HG03039 (cell line): Measurements from ENCODE around the gene KLK8.

Source experiments
- ATAC-seq: cut with Tn5 transposase; IDR thresholded peaks from one replicate; pipeline ENCODE4 v1.9.1; 2021; ENCODE audit warnings: mild to moderate bottlenecking, moderate library complexity; ENCODE audit not compliant: unreplicated experiment

The KLK8 gene

DNA sequence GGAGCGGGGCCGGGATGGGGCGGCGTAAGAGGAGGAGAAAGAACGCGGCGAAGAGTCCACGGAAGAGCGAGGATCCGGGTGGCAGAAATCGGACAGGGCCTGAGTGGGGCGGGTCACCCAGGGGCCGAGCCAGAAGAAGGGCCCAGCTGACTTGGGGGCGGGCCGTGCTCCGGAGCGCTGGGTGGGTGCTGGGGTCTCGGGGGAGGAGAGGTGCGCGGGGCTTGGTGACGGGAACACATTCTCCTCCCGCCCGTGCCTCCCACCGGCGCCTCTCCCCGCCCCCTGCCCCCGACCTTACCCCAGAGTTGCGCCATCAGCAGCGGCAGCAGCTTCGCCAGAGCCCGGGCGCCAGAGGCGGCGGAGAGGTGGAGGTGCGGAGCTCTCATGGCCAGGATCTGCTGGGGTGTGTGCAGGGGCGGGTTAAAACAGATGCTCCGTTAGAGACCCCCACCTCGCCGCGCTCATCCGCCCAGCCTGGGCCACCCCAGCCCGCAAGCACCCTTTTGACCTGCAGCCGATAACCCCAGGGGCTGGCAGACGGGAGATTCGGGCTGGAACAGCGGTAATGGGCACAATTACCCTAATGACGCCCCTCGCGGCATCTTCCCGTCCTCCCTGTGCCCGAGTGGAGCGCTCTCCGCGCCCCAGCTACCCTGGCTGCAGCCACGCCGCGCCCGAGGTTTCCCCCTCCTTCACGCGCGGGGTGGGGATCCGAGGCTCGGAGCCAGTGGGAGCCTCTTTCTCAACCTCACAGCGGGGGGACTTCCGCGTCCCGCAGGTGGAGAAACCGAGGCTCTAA is 17.5 kb upstream of the KLK8 start:
- ATAC-seq: no peak

- no peak for ATAC-seq
Observed at GRCh38 chr19:51016798-51017683, 15.6 kb upstream of the KLK8 start.

GRCh38 chr19:51015691-51016267 is 14.4 kb upstream of the KLK8 start:
- ATAC-seq: no peak

- ATAC-seq: no peak
Observed at GRCh38 chr19:51014242-51014641, 12.8 kb upstream of the KLK8 start.

GRCh38 chr19:51012661-51013190 is 11.3 kb upstream of the KLK8 start:
- no peak for ATAC-seq

- no peak for ATAC-seq
Observed at GRCh38 chr19:51010066-51010795, 8.8 kb upstream of the KLK8 start.

GRCh38 chr19:51009061-51009891 is 7.9 kb upstream of the KLK8 start:
- ATAC-seq: no peak

DNA sequence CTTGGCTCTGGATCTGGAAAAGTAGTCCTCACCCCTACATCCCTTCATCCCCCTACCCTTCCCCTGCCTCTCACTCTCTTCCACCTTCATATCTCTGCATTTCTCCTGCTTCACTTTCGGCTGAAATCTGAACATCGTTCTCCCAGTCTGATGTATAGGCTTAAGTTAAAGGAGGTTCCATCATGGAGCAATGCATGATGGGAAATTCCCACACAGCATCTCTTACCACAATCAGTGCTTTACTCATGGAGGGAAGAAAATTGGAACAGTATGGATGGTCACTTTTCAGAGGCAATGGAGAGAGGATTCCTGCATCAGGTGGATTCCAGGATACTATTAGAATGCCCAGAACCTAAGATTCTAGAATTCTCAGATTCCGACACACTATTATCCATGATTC is 6.1 kb upstream of the KLK8 start:
- no peak for ATAC-seq

GRCh38 chr19:51006406-51006805 is 5.0 kb upstream of the KLK8 start:
- no peak for ATAC-seq

GRCh38 chr19:51005248-51005647 is 3.8 kb upstream of the KLK8 start:
- ATAC-seq: no peak

GRCh38 chr19:51003316-51003715 is 1.9 kb upstream of the KLK8 start:
- ATAC-seq: no peak

DNA sequence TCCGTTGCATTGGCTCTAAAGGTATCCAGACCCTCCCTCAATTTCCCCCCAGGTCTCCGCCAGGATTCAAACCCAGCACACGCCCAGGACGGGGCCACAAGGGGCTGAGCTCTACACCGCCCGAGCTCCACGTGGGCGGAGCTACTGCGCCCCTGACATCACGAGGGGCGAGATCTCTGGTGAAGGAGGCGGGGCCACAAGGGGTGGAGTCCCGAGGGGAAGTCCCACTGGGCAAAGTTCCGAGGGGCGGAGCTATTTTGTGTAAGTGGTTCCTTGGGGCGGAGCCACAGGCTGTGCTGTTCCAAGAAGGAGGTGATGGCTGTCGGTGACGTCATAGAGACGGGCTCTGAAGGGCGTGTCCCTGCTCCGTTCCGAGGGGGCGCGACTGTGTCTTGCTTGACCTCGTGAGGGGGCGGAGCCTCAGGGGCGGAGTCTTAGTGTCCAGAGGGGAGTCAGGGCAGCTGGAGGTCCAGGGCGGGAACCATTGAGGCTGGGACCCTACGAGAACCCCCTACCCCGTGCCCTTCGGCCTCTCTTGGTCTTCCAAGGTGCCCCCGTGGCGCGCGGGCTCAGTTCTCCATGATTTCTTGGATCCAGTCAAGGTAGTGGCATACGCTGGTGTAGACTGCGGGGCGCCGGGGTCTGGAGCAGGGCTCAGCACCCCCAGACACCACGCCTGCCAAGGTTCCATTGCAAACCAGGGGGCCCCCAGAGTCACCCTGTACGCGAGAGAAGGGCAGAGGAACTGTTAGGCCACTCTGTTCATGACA is 1.3 kb upstream of the KLK8 start:
- no peak for ATAC-seq

GRCh38 chr19:51002089-51002532 is 707 bp upstream of the KLK8 start:
- ATAC-seq: no peak

GRCh38 chr19:51000981-51001380 is 423 bp downstream of the KLK8 start:
- ATAC-seq: no peak

- ATAC-seq: no peak
Observed at GRCh38 chr19:51000426-51000825, 978 bp downstream of the KLK8 start.

- ATAC-seq: no peak
Observed at GRCh38 chr19:50998686-50999085, 2.7 kb downstream of the KLK8 start.

GRCh38 chr19:50998061-50998460 is 3.3 kb downstream of the KLK8 start:
- ATAC-seq: no peak

GRCh38 chr19:50994129-50994528 is 7.3 kb downstream of the KLK8 start:
- no peak for ATAC-seq

GRCh38 chr19:50992666-50993035 is 8.8 kb downstream of the KLK8 start:
- ATAC-seq: no peak
